ENCODE measurements around the gene CALML4. TPM values are rescaled to one million over a fixed set of nuclear protein-coding genes. Genes with fewer than 3 reads are reported as not detected.
A peak's percentile ranks its signal among the peaks of the same experiment; 100 is the strongest.

The CALML4 gene
- total RNA-seq = 1 to 10 TPM; 3.8 to 5.1 TPM
- polyA plus RNA-seq = under 1 TPM; 0.79 to 0.84 TPM

DNA sequence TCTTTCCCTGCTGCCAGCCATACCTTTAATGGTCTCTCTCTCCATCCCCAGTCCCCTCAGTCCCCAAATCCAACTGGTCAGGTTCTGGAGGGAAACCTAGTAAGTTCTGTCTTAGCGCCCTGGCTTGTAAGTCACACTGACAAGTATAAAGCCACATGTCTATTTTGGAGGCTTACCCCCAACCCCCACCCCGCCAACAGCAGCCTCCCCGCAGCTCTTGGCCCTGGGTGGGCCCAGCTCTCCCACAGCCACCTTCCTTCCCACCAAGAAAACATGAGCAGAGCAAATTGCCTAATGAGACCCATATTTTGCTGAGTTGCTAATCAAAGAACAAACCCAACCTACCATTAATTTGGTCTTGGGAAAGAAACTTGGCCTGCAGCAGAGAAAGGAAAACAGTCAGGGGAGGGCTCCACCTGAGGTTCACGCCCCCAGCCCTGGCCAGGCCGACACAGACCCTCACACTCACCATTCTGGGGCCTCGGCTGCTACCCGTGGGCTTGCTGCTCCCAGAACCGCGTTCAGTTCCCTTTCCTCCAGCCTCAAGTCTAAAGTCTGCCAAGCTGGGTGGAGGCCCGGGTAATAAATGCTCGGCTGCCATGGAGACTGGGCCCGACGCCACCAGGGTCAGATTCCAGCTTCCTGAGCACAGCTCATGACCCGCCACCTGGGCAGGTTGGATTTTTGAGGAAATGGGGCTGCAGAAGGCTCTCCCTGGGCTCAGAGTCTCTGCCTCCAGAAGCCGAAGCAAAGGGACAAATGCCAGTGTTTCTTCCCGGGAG is at the start of gene CALML4:
TSS of gene CALML4 (minus strand) at position 557 of the 782 bp plus-strand sequence. CDS start at position 472, 85 bp downstream.
- Histone ChIP-seq H3K36me3 (ENCODE audit: insufficient read depth, low read length) (no peaks in the 10 kb centered on the region), H3K27me3 (ENCODE audit: insufficient read depth, low read length) (no peaks in the 10 kb centered on the region), H3K4me1 (ENCODE audit: insufficient read depth, low read length) (peaks cover 16% of the 10 kb centered on the region), H3K9me3 (ENCODE audit: control insufficient read depth in 1 of 2, low read length in 2 of 2) (no peaks in the 10 kb centered on the region), H3K27ac (ENCODE audit: low read depth, low read length) (no peak within 1 kb of the TSS), H3K4me3 (ENCODE audit: low read length in 2 of 2) (no peak within 1 kb of the TSS)
- peak within 1 kb of the TSS in 6 of 8 donors; percentile 17 to 65 (median 32) for H3K4me3 Mint-ChIP-seq
- peaks cover 8 to 30% (median 18%) of the 10 kb centered on the region in 4 donors for H3K4me1 Mint-ChIP-seq
- ChIA-PET CTCF (ENCODE audit: partially characterized antibody) (no interaction called here), POLR2A (ENCODE audit: partially characterized antibody) (no interaction called here)
- no peak for DNase-seq
- intact Hi-C loops (cut with micrococcal nuclease) = no loop called here
- H3K27ac Mint-ChIP-seq = peak within 1 kb of the TSS in 5 of 7 donors; percentile 14 to 64 (median 52)
- H3K36me3 Mint-ChIP-seq = no peaks in the 10 kb centered on the region
- no peaks in the 10 kb centered on the region for H3K27me3 Mint-ChIP-seq
- H3K9me3 Mint-ChIP-seq = no peaks in the 10 kb centered on the region

GRCh38 chr15:68252925-68253534 is 47.9 kb upstream of the CALML4 start:
- H3K9me3 Mint-ChIP-seq = no peaks in the 10 kb centered on the region
- Histone ChIP-seq H3K4me3 (ENCODE audit: low read length in 2 of 2) (no peak overlapping the region), H3K27me3 (ENCODE audit: insufficient read depth, low read length) (no peaks in the 10 kb centered on the region), H3K36me3 (ENCODE audit: insufficient read depth, low read length) (no peaks in the 10 kb centered on the region), H3K9me3 (ENCODE audit: control insufficient read depth in 1 of 2, low read length in 2 of 2) (no peaks in the 10 kb centered on the region), H3K4me1 (ENCODE audit: insufficient read depth, low read length) (peaks cover 5% of the 10 kb centered on the region), H3K27ac (ENCODE audit: low read depth, low read length) (no peak overlapping the region)
- peaks cover 0 to 4% (median under 1%) of the 10 kb centered on the region in 4 donors for H3K4me1 Mint-ChIP-seq
- ChIA-PET POLR2A (ENCODE audit: partially characterized antibody) (interaction anchor here (0.6 to 2.1 kb wide), 5 partner anchors 24 to 218 kb away, joined by 3 to 21 read pairs (median 4); partner anchors contain the start of genes CLN6 and FEM1B), CTCF (ENCODE audit: partially characterized antibody) (interaction anchor here (0.7 to 7.9 kb wide), 24 partner anchors 9 to 421 kb away, joined by 3 to 95 read pairs (median 6); partner anchors contain the start of gene FEM1B)
- H3K27me3 Mint-ChIP-seq = peaks cover 0 to 3% of the 10 kb centered on the region in 2 donors
- peak overlapping the region in 1 of 7 donors; percentile 29 for H3K27ac Mint-ChIP-seq
- no peak overlapping the region for H3K4me3 Mint-ChIP-seq
- peak; percentile 48 to 57 (median 55) for DNase-seq
- intact Hi-C loops (cut with micrococcal nuclease) = loop anchor here (1.0 to 5.0 kb wide), 4 partner anchors 24 to 674 kb away; partner anchors contain the start of gene FEM1B
- no peaks in the 10 kb centered on the region for H3K36me3 Mint-ChIP-seq

DNA sequence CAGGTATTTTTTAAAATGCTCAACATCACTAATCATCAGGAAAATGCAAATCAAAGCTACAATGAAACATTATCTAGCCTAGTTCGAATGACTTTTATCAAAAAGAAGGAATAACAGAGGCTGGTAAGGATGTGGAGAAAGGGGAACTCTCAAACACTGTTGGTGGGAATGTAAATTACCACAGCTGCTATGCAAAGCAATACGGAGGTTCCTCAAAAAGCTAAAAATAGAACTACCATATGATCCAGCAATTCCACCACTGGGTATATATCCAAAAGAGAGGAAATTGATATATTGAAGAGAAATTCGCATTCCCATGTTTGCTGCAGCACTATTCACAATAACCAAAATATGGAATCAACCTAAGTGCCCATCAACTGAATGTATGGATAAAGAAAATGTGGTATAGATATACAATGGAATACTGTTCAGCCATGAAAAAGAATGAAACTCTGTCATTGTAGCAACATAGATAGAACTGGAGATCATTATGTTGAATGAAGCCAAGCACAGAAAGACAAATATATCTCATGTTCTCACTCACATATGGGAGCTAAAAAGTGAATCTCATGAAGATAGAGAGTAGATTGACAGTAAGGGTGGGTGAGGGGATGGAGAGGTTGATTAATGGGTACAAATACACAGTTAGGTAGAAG is 44.1 kb upstream of the CALML4 start:
- peaks cover 0 to 6% of the 10 kb centered on the region in 2 donors for H3K9me3 ChIP-seq (ENCODE audit: control insufficient read depth in 1 of 2, low read length in 2 of 2)
- Mint-ChIP-seq H3K27me3 (peaks cover 3 to 4% of the 10 kb centered on the region in 2 donors), H3K9me3 (peaks cover 0 to 10% (median 6%) of the 10 kb centered on the region in 8 donors), H3K4me1 (peaks cover 0 to 4% (median 0%) of the 10 kb centered on the region in 4 donors), H3K4me3 (no peak overlapping the region), H3K27ac (no peak overlapping the region), H3K36me3 (peaks cover 0 to 3% of the 10 kb centered on the region in 2 donors)
- H3K36me3 ChIP-seq (ENCODE audit: insufficient read depth, low read length) = no peaks in the 10 kb centered on the region
- H3K27me3 ChIP-seq (ENCODE audit: insufficient read depth, low read length) = no peaks in the 10 kb centered on the region
- intact Hi-C loops (cut with micrococcal nuclease) = no loop called here
- CTCF ChIA-PET (ENCODE audit: partially characterized antibody) = interaction anchor here (7.9 kb wide), 1 partner anchor 57 kb away, joined by 95 read pairs; no protein-coding TSS in a partner anchor
- H3K4me1 ChIP-seq (ENCODE audit: insufficient read depth, low read length) = no peaks in the 10 kb centered on the region
- no peak overlapping the region for H3K27ac ChIP-seq (ENCODE audit: low read depth, low read length)
- POLR2A ChIA-PET (ENCODE audit: partially characterized antibody) = interaction anchor here (1.4 kb wide), 1 partner anchor 29 kb away, joined by 4 read pairs; the partner anchor contains the start of gene FEM1B
- no peak overlapping the region for H3K4me3 ChIP-seq (ENCODE audit: low read length in 2 of 2)
- no peak for DNase-seq

DNA sequence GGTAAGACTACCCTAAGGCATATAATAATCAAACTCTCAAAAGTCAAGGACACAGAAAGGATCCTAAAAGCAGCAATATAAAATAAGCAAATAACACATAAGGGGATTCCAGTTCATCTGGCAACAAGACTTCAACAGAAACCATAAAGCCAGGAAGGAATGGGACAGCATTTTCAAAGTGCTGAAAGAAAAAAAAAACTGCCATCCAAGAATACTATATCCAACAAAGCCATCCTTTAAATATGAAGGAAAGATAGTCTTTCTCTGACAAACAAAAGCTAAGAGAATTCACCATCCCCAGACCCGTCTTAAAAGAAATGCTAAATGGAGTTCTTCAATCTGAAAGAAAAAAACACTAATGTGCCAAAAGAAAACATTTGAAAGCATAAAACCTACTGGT is 39.1 kb upstream of the CALML4 start:
- H3K9me3 Mint-ChIP-seq = peaks cover 0 to 36% (median 22%) of the 10 kb centered on the region in 8 donors
- H3K27me3 Mint-ChIP-seq = peaks cover 0 to 6% of the 10 kb centered on the region in 2 donors
- no peak overlapping the region for H3K27ac Mint-ChIP-seq
- Histone ChIP-seq H3K4me1 (ENCODE audit: insufficient read depth, low read length) (no peaks in the 10 kb centered on the region), H3K27ac (ENCODE audit: low read depth, low read length) (no peak overlapping the region), H3K27me3 (ENCODE audit: insufficient read depth, low read length) (no peaks in the 10 kb centered on the region), H3K9me3 (ENCODE audit: control insufficient read depth in 1 of 2, low read length in 2 of 2) (peaks cover 0 to 7% of the 10 kb centered on the region in 2 donors), H3K4me3 (ENCODE audit: low read length in 2 of 2) (no peak overlapping the region), H3K36me3 (ENCODE audit: insufficient read depth, low read length) (no peaks in the 10 kb centered on the region)
- intact Hi-C loops (cut with micrococcal nuclease) = no loop called here
- no peaks in the 10 kb centered on the region for H3K4me1 Mint-ChIP-seq
- POLR2A ChIA-PET (ENCODE audit: partially characterized antibody) = no interaction called here
- H3K36me3 Mint-ChIP-seq = peaks cover 8% of the 10 kb centered on the region in 2 donors
- no peak for DNase-seq
- no peak overlapping the region for H3K4me3 Mint-ChIP-seq
- CTCF ChIA-PET (ENCODE audit: partially characterized antibody) = interaction anchor here (0.7 to 1.3 kb wide), 3 partner anchors 9 to 62 kb away, joined by 3 to 6 read pairs (median 3); no protein-coding TSS in a partner anchor

DNA sequence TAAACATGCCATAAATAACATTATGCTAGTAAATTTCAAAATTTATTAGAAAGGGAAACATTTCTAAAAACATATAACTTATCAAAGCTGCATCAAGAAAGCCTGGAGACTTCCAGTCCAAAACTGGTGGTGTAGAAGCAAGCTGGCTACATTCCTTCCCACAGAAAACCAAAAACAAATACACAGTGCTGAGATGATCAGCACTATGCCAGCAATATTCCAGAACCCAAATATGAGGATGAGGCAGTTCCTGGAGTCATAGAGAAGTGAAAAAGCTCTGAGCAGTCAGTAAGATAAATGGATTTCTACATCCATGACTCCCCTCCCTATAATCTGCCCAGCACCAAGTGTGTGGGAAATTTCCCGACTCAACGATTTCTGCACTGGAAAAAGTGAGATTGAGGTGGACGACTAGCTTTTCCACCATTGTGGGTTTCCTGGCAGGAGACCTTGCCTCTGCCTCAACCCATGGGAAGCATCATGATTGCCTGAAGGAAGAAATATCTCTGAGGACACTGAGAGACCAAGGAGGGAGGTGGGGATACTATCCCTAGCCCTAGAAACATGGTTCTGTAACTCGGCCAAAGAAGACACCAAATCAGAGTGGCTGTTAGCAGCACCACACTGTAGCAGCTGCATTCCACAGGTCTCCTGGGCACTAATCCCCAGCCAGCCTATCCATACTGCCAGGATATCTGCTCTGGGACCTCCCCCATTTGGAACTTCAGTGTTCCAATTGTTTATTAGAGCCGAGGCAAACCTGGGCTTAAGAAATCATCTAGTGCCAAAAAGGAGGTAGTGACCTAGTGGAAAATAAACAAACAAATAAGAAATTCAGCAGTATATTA is 36.2 kb upstream of the CALML4 start:
- H3K27ac ChIP-seq (ENCODE audit: low read depth, low read length) = no peak overlapping the region
- H3K27me3 ChIP-seq (ENCODE audit: insufficient read depth, low read length) = no peaks in the 10 kb centered on the region
- H3K27me3 Mint-ChIP-seq = peaks cover 0 to 2% of the 10 kb centered on the region in 2 donors
- no peaks in the 10 kb centered on the region for H3K4me1 Mint-ChIP-seq
- no peak overlapping the region for H3K27ac Mint-ChIP-seq
- no peak overlapping the region for H3K4me3 ChIP-seq (ENCODE audit: low read length in 2 of 2)
- no peak overlapping the region for H3K4me3 Mint-ChIP-seq
- no peak for DNase-seq
- H3K36me3 Mint-ChIP-seq = peaks cover 8% of the 10 kb centered on the region in 2 donors
- peaks cover 0 to 36% (median 22%) of the 10 kb centered on the region in 8 donors for H3K9me3 Mint-ChIP-seq
- H3K4me1 ChIP-seq (ENCODE audit: insufficient read depth, low read length) = no peaks in the 10 kb centered on the region
- intact Hi-C loops (cut with micrococcal nuclease) = no loop called here
- CTCF ChIA-PET (ENCODE audit: partially characterized antibody) = no interaction called here
- peaks cover 0 to 7% of the 10 kb centered on the region in 2 donors for H3K9me3 ChIP-seq (ENCODE audit: control insufficient read depth in 1 of 2, low read length in 2 of 2)
- POLR2A ChIA-PET (ENCODE audit: partially characterized antibody) = no interaction called here
- no peaks in the 10 kb centered on the region for H3K36me3 ChIP-seq (ENCODE audit: insufficient read depth, low read length)

DNA sequence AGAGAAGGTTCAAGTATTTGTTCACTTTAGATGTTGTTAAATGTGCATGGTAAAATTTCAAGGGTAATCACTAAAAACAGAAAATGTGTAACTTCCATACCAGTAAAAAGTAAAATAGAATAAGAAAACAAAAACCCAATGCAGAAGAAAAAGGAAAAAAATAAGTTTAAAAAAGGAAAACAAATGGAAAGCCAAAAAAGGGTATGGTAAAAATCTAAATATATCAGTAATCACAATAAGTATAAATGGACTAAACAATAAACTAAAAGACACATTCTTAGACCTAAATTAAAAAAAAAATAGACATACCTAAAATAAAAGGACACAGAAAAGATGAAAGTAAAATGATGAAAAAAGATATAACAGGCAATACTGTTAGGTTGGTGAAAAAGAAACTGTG is 33.9 kb upstream of the CALML4 start:
- H3K36me3 Mint-ChIP-seq = peaks cover 5 to 8% of the 10 kb centered on the region in 2 donors
- POLR2A ChIA-PET (ENCODE audit: partially characterized antibody) = no interaction called here
- CTCF ChIA-PET (ENCODE audit: partially characterized antibody) = no interaction called here

More for the DNA sequence above, 33.9 kb upstream of the CALML4 start:
- Mint-ChIP-seq H3K4me3 (no peak overlapping the region), H3K27me3 (peaks cover 0 to 3% of the 10 kb centered on the region in 2 donors), H3K9me3 (peaks cover 0 to 28% (median 14%) of the 10 kb centered on the region in 8 donors), H3K4me1 (no peaks in the 10 kb centered on the region), H3K27ac (no peak overlapping the region)
- H3K4me3 ChIP-seq (ENCODE audit: low read length in 2 of 2) = no peak overlapping the region
- H3K27me3 ChIP-seq (ENCODE audit: insufficient read depth, low read length) = no peaks in the 10 kb centered on the region
- H3K36me3 ChIP-seq (ENCODE audit: insufficient read depth, low read length) = no peaks in the 10 kb centered on the region
- no peaks in the 10 kb centered on the region for H3K9me3 ChIP-seq (ENCODE audit: control insufficient read depth in 1 of 2, low read length in 2 of 2)
- no peak overlapping the region for H3K27ac ChIP-seq (ENCODE audit: low read depth, low read length)
- DNase-seq = no peak
- intact Hi-C loops (cut with micrococcal nuclease) = no loop called here
- no peaks in the 10 kb centered on the region for H3K4me1 ChIP-seq (ENCODE audit: insufficient read depth, low read length)
